NCI-H1048 (cell line): ENCODE results near the gene SUDS3.
A peak's percentile ranks its signal among the peaks of the same experiment; 100 is the strongest.
"Not testable (repeated sequence)": the region's sequence is repeated elsewhere in the genome, so short reads cannot be mapped to it uniquely, and the experiment has no call there.

Source experiments
- DNase-seq: peaks from one replicate; lab custom pipeline; 2025; lab: John Stamatoyannopoulos, UW

The SUDS3 gene

GRCh38 chr12:118376089-118377020 lies at the start of gene SUDS3:
TSS of gene SUDS3 (plus strand) at chr12:118376555. CDS start at chr12:118376692, 137 bp downstream.
- DNase-seq: peak; percentile 63

- DNase-seq: no peak
Measured at GRCh38 chr12:118326991-118327390, 49.4 kb upstream of the SUDS3 start.

- no peak for DNase-seq
Measured at GRCh38 chr12:118327391-118327790, 49.0 kb upstream of the SUDS3 start.

- DNase-seq: no peak
Measured at GRCh38 chr12:118328486-118329330, 47.6 kb upstream of the SUDS3 start.

GRCh38 chr12:118330421-118331018 lies 45.8 kb upstream of the SUDS3 start:
- DNase-seq: peak; percentile 23

GRCh38 chr12:118332511-118332910 lies 43.8 kb upstream of the SUDS3 start:
- no peak for DNase-seq

- DNase-seq: no peak
Measured at GRCh38 chr12:118334241-118334640, 42.1 kb upstream of the SUDS3 start.

GRCh38 chr12:118334939-118335567 lies 41.3 kb upstream of the SUDS3 start:
- no peak for DNase-seq

- DNase-seq: no peak
Measured at GRCh38 chr12:118336123-118336522, 40.2 kb upstream of the SUDS3 start.

- DNase-seq: peak; percentile 24
Measured at GRCh38 chr12:118337194-118337838, 39.0 kb upstream of the SUDS3 start.

GRCh38 chr12:118342090-118342489 lies 34.3 kb upstream of the SUDS3 start:
- DNase-seq: no peak

- DNase-seq: no peak
Measured at GRCh38 chr12:118344829-118345228, 31.5 kb upstream of the SUDS3 start.

GRCh38 chr12:118345355-118345754 lies 31.0 kb upstream of the SUDS3 start:
- no peak for DNase-seq

GRCh38 chr12:118346895-118347294 lies 29.5 kb upstream of the SUDS3 start:
- DNase-seq: no peak

- no peak for DNase-seq
Measured at GRCh38 chr12:118347916-118348315, 28.4 kb upstream of the SUDS3 start.

GRCh38 chr12:118350908-118351559 lies 25.3 kb upstream of the SUDS3 start:
- no peak for DNase-seq

- no peak for DNase-seq
Measured at GRCh38 chr12:118353721-118354120, 22.6 kb upstream of the SUDS3 start.

GRCh38 chr12:118354503-118354902 lies 21.9 kb upstream of the SUDS3 start:
- DNase-seq: not testable (repeated sequence)

- DNase-seq: no peak
Measured at GRCh38 chr12:118354903-118355302, 21.5 kb upstream of the SUDS3 start.

- no peak for DNase-seq
Measured at GRCh38 chr12:118355843-118356242, 20.5 kb upstream of the SUDS3 start.

- no peak for DNase-seq
Measured at GRCh38 chr12:118356809-118357256, 19.5 kb upstream of the SUDS3 start.
